HepG2 (cell line): ENCODE results near the gene KCTD5. TPM values are rescaled to one million over a fixed set of nuclear protein-coding genes. Genes with fewer than 3 reads are reported as not detected.
A peak's percentile ranks its signal among the peaks of the same experiment; 100 is the strongest.

Source experiments
- AGO2 ChIP-seq: fragments of 200-400 bp; formaldehyde crosslinking; optimal IDR thresholded peaks from 2 replicates; pipeline ENCODE3; 2017; ENCODE audit warnings: mild to moderate bottlenecking, low read depth, low read length, moderate library complexity
- HES4 ChIP-seq: sonication (generic); formaldehyde crosslinking; IDR thresholded peaks from 2 replicates; pipeline ENCODE4 v1.9.0; 2021; ENCODE audit warnings: mild to moderate bottlenecking, missing genetic modification reagents, borderline replicate concordance
- JUND ChIP-seq: sonication (generic); formaldehyde crosslinking; IDR thresholded peaks from 2 replicates; pipeline ENCODE4 v1.8.0; 2022; ENCODE audit warnings: mild to moderate bottlenecking, missing genetic modification reagents
- KMT2B ChIP-seq: IDR thresholded peaks from 2 replicates; pipeline ENCODE4 v1.6.1; 2016; ENCODE audit warnings: missing genetic modification reagents, missing compliant biosample characterization
- SIN3B ChIP-seq: fragments of 150-350 bp; IDR thresholded peaks from 2 replicates; pipeline ENCODE4 v1.6.1; 2014; ENCODE audit warnings: low read length
- SNRNP70 ChIP-seq: fragments of 200-400 bp; formaldehyde crosslinking; IDR thresholded peaks from 2 replicates; pipeline ENCODE4 v1.6.1; 2017; ENCODE audit warnings: mild to moderate bottlenecking, low read depth, low read length, moderate library complexity
- ZNF230 ChIP-seq: sonication (generic); formaldehyde crosslinking; IDR thresholded peaks from 2 replicates; pipeline ENCODE4 v1.4.0; 2020; ENCODE audit warnings: mild to moderate bottlenecking, missing genetic modification reagents
- ZNF296 ChIP-seq: sonication (generic); formaldehyde crosslinking; conservative IDR thresholded peaks from 2 replicates; pipeline ENCODE4 v1.5.0; 2020; ENCODE audit warnings: mild to moderate bottlenecking, missing genetic modification reagents
- ZNF564 ChIP-seq: sonication (generic); formaldehyde crosslinking; IDR thresholded peaks from 2 replicates; pipeline ENCODE4 v1.8.1; 2023; ENCODE audit warnings: mild to moderate bottlenecking, missing genetic modification reagents
- ZNF720 ChIP-seq: sonication (generic); formaldehyde crosslinking; IDR thresholded peaks from 2 replicates; pipeline ENCODE4 v1.4.0; 2020; ENCODE audit warnings: missing genetic modification reagents
- ZNF773 ChIP-seq: sonication (generic); formaldehyde crosslinking; IDR thresholded peaks from 2 replicates; pipeline ENCODE4 v1.4.0; 2020; ENCODE audit warnings: missing genetic modification reagents, borderline replicate concordance
- polyA plus RNA-seq, 8 experiments: library from polyadenylated mRNA; depleted of rRNA in 3 of 8; stranded (reverse) in 7 of 8; unstranded in 1 of 8; fragments of >200 nt; fragmentation: Illumina TruSeq in 4 of 8; extraction: Trizol in 4 of 8; gene quantifications; 2 replicates each; pipeline versions ENCODE4 v1.2.1 to v1.2.3, GENCODE V29; 2011 to 2016; ENCODE audit warnings: low read depth in 4 of 8, missing spikeins in 1 of 8, mixed read lengths in 1 of 8; ENCODE audit not compliant: insufficient read depth in 1 of 8
- total RNA-seq, 5 experiments: library from RNA; depleted of rRNA; stranded (reverse); fragments of >200 nt; fragmentation: Illumina TruSeq; extraction: Trizol; gene quantifications; 2 replicates each; pipeline ENCODE4 v1.2.3, GENCODE V29; 2016; ENCODE audit warnings: low read depth in 1 of 5
- TF ChIP-seq, protein P1 (sequence below), 2 experiments: sonication (generic) in 1 of 2; formaldehyde crosslinking in 1 of 2; IDR thresholded peaks; 2 replicates each; pipeline versions ENCODE4 v1.6.1 to v1.9.0; 2014 to 2022; ENCODE audit warnings: antibody characterized with exemption in 1 of 2, borderline replicate concordance in 1 of 2, inconsistent platforms in 1 of 2, low read depth in 1 of 2, missing genetic modification reagents in 1 of 2
- TF ChIP-seq, protein P2 (sequence below): sonication (generic); formaldehyde crosslinking; IDR thresholded peaks from 2 replicates; pipeline ENCODE4 v1.5.0; 2020; ENCODE audit warnings: mild to moderate bottlenecking, missing genetic modification reagents, borderline replicate concordance

Gene KCTD5
- total and polyA plus RNA-seq, 2 of the 13 experiments (the other 11 are each of a cell fraction or from before 2014, with no cell fraction given), result 25.4 to 29.8 TPM

DNA sequence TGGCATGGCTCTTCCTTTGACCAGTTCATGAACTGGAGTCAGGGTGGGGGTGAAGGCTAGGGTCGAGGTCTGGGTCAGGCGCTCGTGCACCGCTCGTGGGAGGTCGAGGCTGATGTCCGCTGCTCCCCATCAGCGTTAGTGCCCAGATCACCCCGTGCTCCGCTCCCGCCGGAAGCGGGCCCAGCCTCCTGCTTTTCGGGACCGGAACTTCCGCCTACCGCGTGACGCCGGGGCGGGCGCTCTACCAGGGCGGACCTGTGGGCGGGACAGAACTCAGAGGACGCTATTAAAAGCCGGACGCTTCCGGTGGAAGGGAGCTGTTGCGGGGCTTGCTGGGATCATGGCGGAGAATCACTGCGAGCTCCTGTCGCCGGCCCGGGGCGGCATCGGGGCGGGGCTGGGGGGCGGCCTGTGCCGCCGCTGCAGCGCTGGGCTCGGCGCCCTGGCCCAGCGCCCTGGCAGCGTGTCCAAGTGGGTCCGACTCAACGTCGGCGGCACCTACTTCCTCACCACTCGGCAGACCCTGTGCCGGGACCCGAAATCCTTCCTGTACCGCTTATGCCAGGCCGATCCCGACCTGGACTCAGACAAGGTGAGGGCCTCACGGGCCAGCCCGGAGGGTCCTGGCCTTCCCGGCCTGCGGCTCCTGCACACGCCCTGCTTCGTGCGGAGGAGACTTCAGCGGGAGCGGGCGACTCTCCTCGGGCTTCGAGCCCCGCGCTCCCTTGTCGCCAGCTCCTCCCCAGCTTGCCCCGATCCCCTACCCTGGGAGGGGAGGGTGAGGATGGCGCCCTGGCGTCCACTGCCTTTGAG is at the start of gene KCTD5 (continued):
- TF ChIP-seq, protein P1, sequence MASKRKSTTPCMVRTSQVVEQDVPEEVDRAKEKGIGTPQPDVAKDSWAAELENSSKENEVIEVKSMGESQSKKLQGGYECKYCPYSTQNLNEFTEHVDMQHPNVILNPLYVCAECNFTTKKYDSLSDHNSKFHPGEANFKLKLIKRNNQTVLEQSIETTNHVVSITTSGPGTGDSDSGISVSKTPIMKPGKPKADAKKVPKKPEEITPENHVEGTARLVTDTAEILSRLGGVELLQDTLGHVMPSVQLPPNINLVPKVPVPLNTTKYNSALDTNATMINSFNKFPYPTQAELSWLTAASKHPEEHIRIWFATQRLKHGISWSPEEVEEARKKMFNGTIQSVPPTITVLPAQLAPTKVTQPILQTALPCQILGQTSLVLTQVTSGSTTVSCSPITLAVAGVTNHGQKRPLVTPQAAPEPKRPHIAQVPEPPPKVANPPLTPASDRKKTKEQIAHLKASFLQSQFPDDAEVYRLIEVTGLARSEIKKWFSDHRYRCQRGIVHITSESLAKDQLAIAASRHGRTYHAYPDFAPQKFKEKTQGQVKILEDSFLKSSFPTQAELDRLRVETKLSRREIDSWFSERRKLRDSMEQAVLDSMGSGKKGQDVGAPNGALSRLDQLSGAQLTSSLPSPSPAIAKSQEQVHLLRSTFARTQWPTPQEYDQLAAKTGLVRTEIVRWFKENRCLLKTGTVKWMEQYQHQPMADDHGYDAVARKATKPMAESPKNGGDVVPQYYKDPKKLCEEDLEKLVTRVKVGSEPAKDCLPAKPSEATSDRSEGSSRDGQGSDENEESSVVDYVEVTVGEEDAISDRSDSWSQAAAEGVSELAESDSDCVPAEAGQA (IDR thresholded peaks at IDR 0.05; ENCODE audit: low read depth), result peak; percentile 91
- TF ChIP-seq, protein P1 (CRISPR knock-in tag; IDR thresholded peaks at IDR 0.05; ENCODE audit: borderline replicate concordance), result no peak
- TF ChIP-seq SNRNP70, result no peak
- TF ChIP-seq ZNF230, result peak; percentile 65; the same call in 1 of the 2 replicates
- TF ChIP-seq AGO2, result no peak
- TF ChIP-seq KMT2B, result peak; percentile 96
- no peak for TF ChIP-seq ZNF296 (CRISPR knock-in tag)
- no peak for TF ChIP-seq ZNF773 (CRISPR knock-in tag)
- TF ChIP-seq HES4 (CRISPR knock-in tag), result peak; percentile 32; the same call in 1 of the 2 replicates
- TF ChIP-seq JUND (CRISPR knock-in tag), result peak; percentile 53; the same call in 1 of the 2 replicates
- 0 out of 2 replicates have a peak, but pooled peaks have one; percentile 85 for TF ChIP-seq ZNF720 (CRISPR knock-in tag)
- TF ChIP-seq, protein P2, sequence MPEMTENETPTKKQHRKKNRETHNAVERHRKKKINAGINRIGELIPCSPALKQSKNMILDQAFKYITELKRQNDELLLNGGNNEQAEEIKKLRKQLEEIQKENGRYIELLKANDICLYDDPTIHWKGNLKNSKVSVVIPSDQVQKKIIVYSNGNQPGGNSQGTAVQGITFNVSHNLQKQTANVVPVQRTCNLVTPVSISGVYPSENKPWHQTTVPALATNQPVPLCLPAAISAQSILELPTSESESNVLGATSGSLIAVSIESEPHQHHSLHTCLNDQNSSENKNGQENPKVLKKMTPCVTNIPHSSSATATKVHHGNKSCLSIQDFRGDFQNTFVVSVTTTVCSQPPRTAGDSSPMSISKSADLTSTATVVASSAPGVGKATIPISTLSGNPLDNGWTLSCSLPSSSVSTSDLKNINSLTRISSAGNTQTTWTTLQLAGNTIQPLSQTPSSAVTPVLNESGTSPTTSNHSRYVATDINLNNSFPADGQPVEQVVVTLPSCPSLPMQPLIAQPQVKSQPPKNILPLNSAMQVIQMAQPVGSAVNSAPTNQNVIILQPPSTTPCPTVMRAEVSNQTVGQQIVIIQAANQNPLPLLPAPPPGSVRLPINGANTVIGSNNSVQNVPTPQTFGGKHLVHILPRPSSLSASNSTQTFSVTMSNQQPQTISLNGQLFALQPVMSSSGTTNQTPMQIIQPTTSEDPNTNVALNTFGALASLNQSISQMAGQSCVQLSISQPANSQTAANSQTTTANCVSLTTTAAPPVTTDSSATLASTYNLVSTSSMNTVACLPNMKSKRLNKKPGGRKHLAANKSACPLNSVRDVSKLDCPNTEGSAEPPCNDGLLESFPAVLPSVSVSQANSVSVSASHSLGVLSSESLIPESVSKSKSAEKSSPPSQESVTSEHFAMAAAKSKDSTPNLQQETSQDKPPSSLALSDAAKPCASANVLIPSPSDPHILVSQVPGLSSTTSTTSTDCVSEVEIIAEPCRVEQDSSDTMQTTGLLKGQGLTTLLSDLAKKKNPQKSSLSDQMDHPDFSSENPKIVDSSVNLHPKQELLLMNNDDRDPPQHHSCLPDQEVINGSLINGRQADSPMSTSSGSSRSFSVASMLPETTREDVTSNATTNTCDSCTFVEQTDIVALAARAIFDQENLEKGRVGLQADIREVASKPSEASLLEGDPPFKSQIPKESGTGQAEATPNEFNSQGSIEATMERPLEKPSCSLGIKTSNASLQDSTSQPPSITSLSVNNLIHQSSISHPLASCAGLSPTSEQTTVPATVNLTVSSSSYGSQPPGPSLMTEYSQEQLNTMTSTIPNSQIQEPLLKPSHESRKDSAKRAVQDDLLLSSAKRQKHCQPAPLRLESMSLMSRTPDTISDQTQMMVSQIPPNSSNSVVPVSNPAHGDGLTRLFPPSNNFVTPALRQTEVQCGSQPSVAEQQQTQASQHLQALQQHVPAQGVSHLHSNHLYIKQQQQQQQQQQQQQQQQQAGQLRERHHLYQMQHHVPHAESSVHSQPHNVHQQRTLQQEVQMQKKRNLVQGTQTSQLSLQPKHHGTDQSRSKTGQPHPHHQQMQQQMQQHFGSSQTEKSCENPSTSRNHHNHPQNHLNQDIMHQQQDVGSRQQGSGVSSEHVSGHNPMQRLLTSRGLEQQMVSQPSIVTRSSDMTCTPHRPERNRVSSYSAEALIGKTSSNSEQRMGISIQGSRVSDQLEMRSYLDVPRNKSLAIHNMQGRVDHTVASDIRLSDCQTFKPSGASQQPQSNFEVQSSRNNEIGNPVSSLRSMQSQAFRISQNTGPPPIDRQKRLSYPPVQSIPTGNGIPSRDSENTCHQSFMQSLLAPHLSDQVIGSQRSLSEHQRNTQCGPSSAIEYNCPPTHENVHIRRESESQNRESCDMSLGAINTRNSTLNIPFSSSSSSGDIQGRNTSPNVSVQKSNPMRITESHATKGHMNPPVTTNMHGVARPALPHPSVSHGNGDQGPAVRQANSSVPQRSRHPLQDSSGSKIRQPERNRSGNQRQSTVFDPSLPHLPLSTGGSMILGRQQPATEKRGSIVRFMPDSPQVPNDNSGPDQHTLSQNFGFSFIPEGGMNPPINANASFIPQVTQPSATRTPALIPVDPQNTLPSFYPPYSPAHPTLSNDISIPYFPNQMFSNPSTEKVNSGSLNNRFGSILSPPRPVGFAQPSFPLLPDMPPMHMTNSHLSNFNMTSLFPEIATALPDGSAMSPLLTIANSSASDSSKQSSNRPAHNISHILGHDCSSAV, result no peak
- TF ChIP-seq ZNF564, result peak; percentile 76; the same call in 1 of the 2 replicates
- TF ChIP-seq SIN3B, result peak; percentile 95
